WTC11 (cell line): ENCODE results near the gene SUPV3L1. TPM values are rescaled to one million over a fixed set of nuclear protein-coding genes. Genes with fewer than 3 reads are reported as not detected.

Experiments
- ATAC-seq: fragments of 200-7000 bp; cut with Tn5 transposase; 2 replicates; pipeline ENCODE4 v1.10.0; 2021; ENCODE audit warnings: mild to moderate bottlenecking, moderate library complexity
- CTCF ChIA-PET: fragments of 300-600 bp; sonication (Branson Sonifier 250); formaldehyde crosslinking; loops from one replicate; lab custom pipeline; 2021; ENCODE audit warnings: antibody characterized with exemption; lab: Charles Lee
- POLR2A ChIA-PET: fragments of 350-600 bp; sonication (Branson Sonifier 250); formaldehyde crosslinking; loops from one replicate; lab custom pipeline; 2021; ENCODE audit warnings: antibody characterized with exemption; lab: Charles Lee
- DNase-seq: peaks from one replicate; pipeline ENCODE4 v3.0.0; 2021; ENCODE audit warnings: low spot score
- H3K27ac Mint-ChIP-seq: 2 replicates; pipeline ENCODE4 v1.8.0; 2021; ENCODE audit warnings: mixed read lengths
- H3K27me3 Mint-ChIP-seq: 2 replicates; pipeline ENCODE4 v1.8.0; 2021; ENCODE audit warnings: low read depth, mild to moderate bottlenecking, moderate library complexity, mixed read lengths
- H3K36me3 Mint-ChIP-seq: 2 replicates; pipeline ENCODE4 v1.8.0; 2021; ENCODE audit warnings: mixed read lengths
- H3K4me1 Mint-ChIP-seq: 2 replicates; pipeline ENCODE4 v1.8.0; 2022; ENCODE audit warnings: mixed read lengths
- H3K4me3 Mint-ChIP-seq: 2 replicates; pipeline ENCODE4 v1.8.0; 2021; ENCODE audit warnings: mild to moderate bottlenecking, moderate library complexity, mixed read lengths
- H3K9me3 Mint-ChIP-seq: 2 replicates; pipeline ENCODE4 v1.8.0; 2021; ENCODE audit warnings: mixed read lengths
- E2F1 ChIP-seq: sonication (generic); formaldehyde crosslinking; IDR thresholded peaks from 2 replicates; pipeline ENCODE4 v1.8.0; 2022; ENCODE audit warnings: mild to moderate bottlenecking, missing genetic modification reagents
- FOXP1 ChIP-seq: sonication (generic); formaldehyde crosslinking; IDR thresholded peaks from 2 replicates; pipeline ENCODE4 v1.8.0; 2022; ENCODE audit warnings: missing genetic modification reagents, mild to moderate bottlenecking, moderate library complexity, borderline replicate concordance
- GRHL2 ChIP-seq: fragments of 250-450 bp; sonication (Bioruptor Pico); IDR thresholded peaks from 2 replicates; pipeline ENCODE4 v1.8.0; 2022; ENCODE audit warnings: mild to moderate bottlenecking, moderate library complexity; ENCODE audit not compliant: insufficient replicate concordance, severe bottlenecking
- NR1H2 ChIP-seq: sonication (generic); formaldehyde crosslinking; IDR thresholded peaks from 2 replicates; pipeline ENCODE4 v1.9.0; 2021; ENCODE audit warnings: mild to moderate bottlenecking, moderate library complexity, missing genetic modification reagents
- NR2C2 ChIP-seq: sonication (generic); formaldehyde crosslinking; IDR thresholded peaks from 2 replicates; pipeline ENCODE4 v1.8.0; 2022; ENCODE audit warnings: mild to moderate bottlenecking, missing genetic modification reagents
- PRDM15 ChIP-seq: sonication (generic); formaldehyde crosslinking; IDR thresholded peaks from 2 replicates; pipeline ENCODE4 v1.8.0; 2022; ENCODE audit warnings: missing genetic modification reagents
- PREB ChIP-seq: sonication (generic); formaldehyde crosslinking; IDR thresholded peaks from 2 replicates; pipeline ENCODE4 v1.8.1; 2022; ENCODE audit warnings: mild to moderate bottlenecking, missing genetic modification reagents, moderate library complexity, borderline replicate concordance
- SMAD4 ChIP-seq: sonication (generic); formaldehyde crosslinking; IDR thresholded peaks from 2 replicates; pipeline ENCODE4 v1.8.0; 2022; ENCODE audit warnings: mild to moderate bottlenecking, missing genetic modification reagents
- STAT6 ChIP-seq: sonication (generic); formaldehyde crosslinking; conservative IDR thresholded peaks from 2 replicates; pipeline ENCODE4 v1.8.1; 2023; ENCODE audit warnings: mild to moderate bottlenecking, low read depth, missing genetic modification reagents, moderate library complexity
- TCF7 ChIP-seq: sonication (generic); formaldehyde crosslinking; IDR thresholded peaks from 2 replicates; pipeline ENCODE4 v1.8.0; 2022; ENCODE audit warnings: mild to moderate bottlenecking, low read depth, missing genetic modification reagents, moderate library complexity
- TP53 ChIP-seq: sonication (generic); formaldehyde crosslinking; IDR thresholded peaks from 2 replicates; pipeline ENCODE4 v1.8.1; 2023; ENCODE audit warnings: mild to moderate bottlenecking, missing genetic modification reagents
- ZNF121 ChIP-seq: sonication (generic); formaldehyde crosslinking; IDR thresholded peaks from 2 replicates; pipeline ENCODE4 v1.8.0; 2023; ENCODE audit warnings: missing genetic modification reagents
- ZNF232 ChIP-seq: sonication (generic); formaldehyde crosslinking; IDR thresholded peaks from 2 replicates; pipeline ENCODE4 v1.8.0; 2022; ENCODE audit warnings: mild to moderate bottlenecking, missing genetic modification reagents
- ZNF263 ChIP-seq: sonication (generic); formaldehyde crosslinking; IDR thresholded peaks from 2 replicates; pipeline ENCODE4 v1.8.1; 2022; ENCODE audit warnings: low read depth, mild to moderate bottlenecking, moderate library complexity, missing genetic modification reagents
- ZNF317 ChIP-seq: sonication (generic); formaldehyde crosslinking; IDR thresholded peaks from 2 replicates; pipeline ENCODE4 v1.8.1; 2023; ENCODE audit warnings: low read depth, mild to moderate bottlenecking, moderate library complexity, missing genetic modification reagents, borderline replicate concordance
- ZNF396 ChIP-seq: fragments of 250-450 bp; sonication (Bioruptor Pico); IDR thresholded peaks from 2 replicates; pipeline ENCODE4 v1.8.0; 2021; ENCODE audit warnings: mild to moderate bottlenecking, moderate library complexity, borderline replicate concordance
- total RNA-seq: library from RNA; stranded (reverse); gene quantifications from 3 replicates; pipeline ENCODE4 v1.2.3, GENCODE V29; 2021
- TF ChIP-seq, protein P1 (sequence below): sonication (generic); formaldehyde crosslinking; IDR thresholded peaks from 2 replicates; pipeline ENCODE4 v1.8.0; 2023; ENCODE audit warnings: missing genetic modification reagents
- TF ChIP-seq, protein P2 (sequence below): sonication (generic); formaldehyde crosslinking; IDR thresholded peaks from 2 replicates; pipeline ENCODE4 v1.8.1; 2022; ENCODE audit warnings: mild to moderate bottlenecking, moderate library complexity, missing genetic modification reagents
- TF ChIP-seq, protein P3 (sequence below): sonication (generic); formaldehyde crosslinking; IDR thresholded peaks from 2 replicates; pipeline ENCODE4 v1.8.0; 2022; ENCODE audit warnings: mild to moderate bottlenecking, missing genetic modification reagents

The SUPV3L1 gene
- total RNA-seq, 1 experiment from 2014 or later = 41.2 TPM

DNA sequence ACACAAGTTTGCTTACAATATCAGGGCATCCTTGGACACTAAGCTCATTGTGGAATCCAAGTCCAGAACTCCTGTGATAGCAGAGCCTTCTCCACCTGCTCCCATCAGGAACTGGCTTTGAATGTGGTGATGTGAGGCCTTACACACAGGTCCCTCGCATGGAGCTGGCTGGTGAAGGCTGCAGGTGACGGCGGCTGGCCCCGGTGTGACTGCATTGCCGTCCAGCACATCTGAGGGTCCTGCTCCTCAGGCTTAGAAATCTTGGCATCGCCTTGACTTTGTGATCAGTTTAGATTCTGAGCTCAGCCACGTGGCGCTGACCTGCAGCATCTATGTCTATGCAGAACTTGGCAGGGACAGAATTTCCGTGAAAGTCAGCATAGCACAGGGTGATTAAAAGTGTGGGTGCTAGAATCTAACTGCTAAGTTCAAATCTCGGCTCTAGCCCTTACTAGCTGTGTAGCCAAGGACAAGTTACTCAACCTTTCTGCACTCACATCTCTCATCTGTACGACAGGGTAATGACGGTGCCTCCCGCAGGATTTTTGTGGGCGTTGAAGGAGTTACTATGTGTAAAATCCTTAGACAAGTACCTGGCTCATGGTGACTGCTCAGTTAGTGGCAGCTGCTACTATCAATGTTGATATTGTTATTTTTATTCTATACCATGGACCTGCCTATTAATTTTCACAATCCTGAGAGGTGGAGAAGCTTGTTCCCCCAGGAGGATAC, 66.7 kb downstream of the SUPV3L1 start:
- H3K4me1 Mint-ChIP-seq = peaks cover 11% of the 10 kb centered on the region
- TF ChIP-seq, protein P1, sequence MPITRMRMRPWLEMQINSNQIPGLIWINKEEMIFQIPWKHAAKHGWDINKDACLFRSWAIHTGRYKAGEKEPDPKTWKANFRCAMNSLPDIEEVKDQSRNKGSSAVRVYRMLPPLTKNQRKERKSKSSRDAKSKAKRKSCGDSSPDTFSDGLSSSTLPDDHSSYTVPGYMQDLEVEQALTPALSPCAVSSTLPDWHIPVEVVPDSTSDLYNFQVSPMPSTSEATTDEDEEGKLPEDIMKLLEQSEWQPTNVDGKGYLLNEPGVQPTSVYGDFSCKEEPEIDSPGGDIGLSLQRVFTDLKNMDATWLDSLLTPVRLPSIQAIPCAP (CRISPR knock-in tag) = no peak
- TF ChIP-seq SMAD4 (CRISPR knock-in tag) (no peak), NR1H2 (CRISPR knock-in tag) (no peak), NR2C2 (CRISPR knock-in tag) (no peak)
- TF ChIP-seq, all 79 proteins: peak for 0
- ChIA-PET CTCF (interaction anchor here (0.7 kb wide), 1 partner anchor 162 kb away, joined by 3 read pairs; no protein-coding TSS in a partner anchor), POLR2A (no interaction called here)
- DNase-seq = no peak
- Mint-ChIP-seq H3K9me3 (no peaks in the 10 kb centered on the region), H3K27me3 (no peaks in the 10 kb centered on the region), H3K36me3 (no peaks in the 10 kb centered on the region), H3K27ac (no peak overlapping the region), H3K4me3 (no peak overlapping the region)
- ATAC-seq = no peak

DNA sequence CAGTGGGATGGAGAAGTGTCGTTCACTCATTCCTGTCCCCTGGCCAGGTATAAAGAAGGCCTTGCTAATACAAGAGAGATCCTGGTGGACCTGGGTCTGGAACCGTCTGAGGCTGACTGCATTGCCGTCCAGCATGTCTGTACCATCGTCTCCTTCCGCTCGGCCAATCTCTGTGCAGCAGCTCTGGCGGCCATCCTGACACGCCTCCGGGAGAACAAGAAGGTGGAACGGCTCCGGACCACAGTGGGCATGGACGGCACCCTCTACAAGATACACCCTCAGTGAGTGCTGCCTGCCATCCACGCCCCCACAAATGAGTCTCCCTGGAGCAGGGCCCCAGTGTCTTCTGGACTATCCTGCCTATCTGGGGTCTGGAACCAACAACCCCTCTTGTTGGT, 67.3 kb downstream of the SUPV3L1 start:
- Mint-ChIP-seq H3K36me3 (no peaks in the 10 kb centered on the region), H3K9me3 (no peaks in the 10 kb centered on the region), H3K27ac (no peak overlapping the region), H3K4me1 (peaks cover 11% of the 10 kb centered on the region), H3K27me3 (no peaks in the 10 kb centered on the region), H3K4me3 (no peak overlapping the region)
- CTCF ChIA-PET = interaction anchor here (0.7 kb wide), 1 partner anchor 161 kb away, joined by 3 read pairs; no protein-coding TSS in a partner anchor
- POLR2A ChIA-PET = no interaction called here
- DNase-seq (no peak), ATAC-seq (no peak)
- TF ChIP-seq, protein P2, sequence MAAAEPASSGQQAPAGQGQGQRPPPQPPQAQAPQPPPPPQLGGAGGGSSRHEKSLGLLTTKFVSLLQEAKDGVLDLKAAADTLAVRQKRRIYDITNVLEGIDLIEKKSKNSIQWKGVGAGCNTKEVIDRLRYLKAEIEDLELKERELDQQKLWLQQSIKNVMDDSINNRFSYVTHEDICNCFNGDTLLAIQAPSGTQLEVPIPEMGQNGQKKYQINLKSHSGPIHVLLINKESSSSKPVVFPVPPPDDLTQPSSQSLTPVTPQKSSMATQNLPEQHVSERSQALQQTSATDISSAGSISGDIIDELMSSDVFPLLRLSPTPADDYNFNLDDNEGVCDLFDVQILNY (CRISPR knock-in tag) = no peak
- TF ChIP-seq E2F1 (CRISPR knock-in tag) (no peak), GRHL2 (no peak), TP53 (no peak), STAT6 (CRISPR knock-in tag) (no peak), FOXP1 (CRISPR knock-in tag) (no peak), PREB (CRISPR knock-in tag) (no peak), ZNF317 (no peak), ZNF121 (CRISPR knock-in tag) (no peak), ZNF232 (CRISPR knock-in tag) (no peak), ZNF396 (CRISPR knock-in tag) (no peak), PRDM15 (CRISPR knock-in tag) (no peak), ZNF263 (no peak), TCF7 (no peak)
- TF ChIP-seq, protein P3, sequence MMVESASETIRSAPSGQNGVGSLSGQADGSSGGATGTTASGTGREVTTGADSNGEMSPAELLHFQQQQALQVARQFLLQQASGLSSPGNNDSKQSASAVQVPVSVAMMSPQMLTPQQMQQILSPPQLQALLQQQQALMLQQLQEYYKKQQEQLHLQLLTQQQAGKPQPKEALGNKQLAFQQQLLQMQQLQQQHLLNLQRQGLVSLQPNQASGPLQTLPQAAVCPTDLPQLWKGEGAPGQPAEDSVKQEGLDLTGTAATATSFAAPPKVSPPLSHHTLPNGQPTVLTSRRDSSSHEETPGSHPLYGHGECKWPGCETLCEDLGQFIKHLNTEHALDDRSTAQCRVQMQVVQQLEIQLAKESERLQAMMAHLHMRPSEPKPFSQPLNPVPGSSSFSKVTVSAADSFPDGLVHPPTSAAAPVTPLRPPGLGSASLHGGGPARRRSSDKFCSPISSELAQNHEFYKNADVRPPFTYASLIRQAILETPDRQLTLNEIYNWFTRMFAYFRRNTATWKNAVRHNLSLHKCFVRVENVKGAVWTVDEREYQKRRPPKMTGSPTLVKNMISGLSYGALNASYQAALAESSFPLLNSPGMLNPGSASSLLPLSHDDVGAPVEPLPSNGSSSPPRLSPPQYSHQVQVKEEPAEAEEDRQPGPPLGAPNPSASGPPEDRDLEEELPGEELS (CRISPR knock-in tag) = no peak
